Activated CD8-positive, alpha-beta T cell treated with anti-CD3 and anti-CD28 coated beads, Interleukin-2, amount 10 ng/mL, durations not matched to agents 7 days and 5 days (primary cell): Measurements from ENCODE around the gene TMBIM1. TPM values are rescaled to one million over a fixed set of nuclear protein-coding genes. Genes with fewer than 3 reads are reported as not detected.

ENCODE experiments used
- ATAC-seq: fragments of 150-1000 bp; cut with Tn5 transposase; one replicate; pipeline ENCODE4 v1.10.0; 2021; ENCODE audit warnings: moderate library complexity
- CTCF ChIA-PET: fragments of 350-600 bp; sonication (Branson Sonifier 250); formaldehyde crosslinking; loops from one replicate; lab custom pipeline; 2021; ENCODE audit warnings: antibody characterized with exemption; lab: Charles Lee
- POLR2A ChIA-PET: fragments of 350-600 bp; sonication (Branson Sonifier 250); formaldehyde crosslinking; loops from one replicate; lab custom pipeline; 2021; ENCODE audit warnings: antibody characterized with exemption; lab: Charles Lee
- DNase-seq: peaks from one replicate; pipeline ENCODE4 v3.0.0-alpha.2; 2020
- H3K27ac Mint-ChIP-seq: one replicate; pipeline ENCODE4 v1.8.0; 2021; ENCODE audit warnings: mild to moderate bottlenecking, mixed read lengths
- H3K27me3 Mint-ChIP-seq: one replicate; pipeline ENCODE4 v1.8.0; 2021; ENCODE audit warnings: low read depth, mixed read lengths
- H3K36me3 Mint-ChIP-seq: one replicate; pipeline ENCODE4 v1.8.0; 2021; ENCODE audit warnings: low read depth, mixed read lengths
- H3K4me1 Mint-ChIP-seq: one replicate; pipeline ENCODE4 v1.8.0; 2021; ENCODE audit warnings: low read depth, mixed read lengths
- H3K4me3 Mint-ChIP-seq: one replicate; pipeline ENCODE4 v1.8.0; 2021; ENCODE audit warnings: mild to moderate bottlenecking, mixed read lengths
- H3K9me3 Mint-ChIP-seq: one replicate; pipeline ENCODE4 v1.8.0; 2022; ENCODE audit warnings: mixed read lengths; ENCODE audit not compliant: insufficient read depth
- total RNA-seq, 2 experiments: library from RNA; stranded (reverse); gene quantifications; one replicate each; pipeline ENCODE4 v1.2.3, GENCODE V29; 2021

TMBIM1 gene
- total RNA-seq, 2 experiments from 2014 or later = 52.9 to 58.9 TPM

DNA sequence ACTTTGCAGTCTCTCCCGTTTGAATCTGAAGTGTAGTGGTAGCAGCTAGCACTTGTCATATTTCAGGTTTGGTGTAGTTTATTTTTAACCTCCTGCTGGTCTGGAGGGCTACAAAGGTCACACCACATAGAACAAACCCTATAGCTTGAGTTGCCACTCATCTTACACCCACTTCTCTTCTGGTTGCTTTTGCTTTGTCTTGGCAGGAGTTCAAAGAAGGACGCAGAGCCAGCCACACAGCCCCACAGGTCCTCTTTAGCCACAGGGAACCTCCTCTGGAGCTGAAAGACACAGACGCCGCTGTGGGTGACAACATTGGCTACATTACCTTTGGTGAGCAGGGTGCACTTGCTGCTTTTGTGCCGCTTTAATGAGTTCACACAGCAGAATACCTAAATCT, 47.1 kb downstream of the TMBIM1 start:
- Mint-ChIP-seq H3K27ac (peak overlapping the region; percentile 25), H3K4me1 (peaks cover 41% of the 10 kb centered on the region), H3K4me3 (no peak overlapping the region), H3K36me3 (peaks cover 93% of the 10 kb centered on the region), H3K9me3 (no peaks in the 10 kb centered on the region), H3K27me3 (no peaks in the 10 kb centered on the region)
- ChIA-PET POLR2A (interaction anchor here (0.8 to 1.0 kb wide), 2 partner anchors 8 to 29 kb away, joined by 3 to 4 read pairs; partner anchors contain the start of gene ARPC2), CTCF (interaction anchor here (1.4 to 5.5 kb wide), 6 partner anchors 10 to 77 kb away, joined by 3 to 31 read pairs (median 9); partner anchors contain the start of genes AAMP and PNKD)
- no peak for ATAC-seq
- no peak for DNase-seq

DNA sequence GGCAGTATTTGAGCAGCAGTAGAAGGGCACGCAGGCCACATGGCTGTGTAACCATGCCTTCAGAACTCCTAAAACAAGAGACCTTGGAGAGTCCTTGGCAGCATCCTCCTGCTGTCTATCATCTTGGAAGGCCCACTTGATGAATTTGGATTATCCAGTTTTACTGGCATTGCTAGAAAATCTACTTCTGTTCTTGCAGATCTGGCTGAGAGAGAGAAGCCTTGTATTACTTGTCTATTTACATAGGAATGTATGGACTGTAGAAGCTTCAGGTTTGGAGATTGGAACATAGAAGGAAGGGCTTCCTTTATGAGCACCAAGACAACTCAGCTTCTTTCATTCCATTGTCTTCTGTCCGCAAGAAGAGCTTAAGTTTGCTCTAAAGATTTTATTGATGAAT, 47.6 kb downstream of the TMBIM1 start:
- H3K27me3 Mint-ChIP-seq = no peaks in the 10 kb centered on the region
- H3K27ac Mint-ChIP-seq = peak overlapping the region; percentile 10
- H3K9me3 Mint-ChIP-seq = no peaks in the 10 kb centered on the region
- CTCF ChIA-PET = interaction anchor here (1.4 to 5.5 kb wide), 6 partner anchors 10 to 77 kb away, joined by 3 to 31 read pairs (median 9); partner anchors contain the start of genes AAMP and PNKD
- no peak for DNase-seq
- H3K36me3 Mint-ChIP-seq = peaks cover 93% of the 10 kb centered on the region
- peaks cover 41% of the 10 kb centered on the region for H3K4me1 Mint-ChIP-seq
- no peak for ATAC-seq
- POLR2A ChIA-PET = interaction anchor here (0.8 to 1.7 kb wide), 4 partner anchors 8 to 28 kb away, joined by 3 to 7 read pairs (median 4); partner anchors contain the start of gene ARPC2
- H3K4me3 Mint-ChIP-seq = no peak overlapping the region

DNA sequence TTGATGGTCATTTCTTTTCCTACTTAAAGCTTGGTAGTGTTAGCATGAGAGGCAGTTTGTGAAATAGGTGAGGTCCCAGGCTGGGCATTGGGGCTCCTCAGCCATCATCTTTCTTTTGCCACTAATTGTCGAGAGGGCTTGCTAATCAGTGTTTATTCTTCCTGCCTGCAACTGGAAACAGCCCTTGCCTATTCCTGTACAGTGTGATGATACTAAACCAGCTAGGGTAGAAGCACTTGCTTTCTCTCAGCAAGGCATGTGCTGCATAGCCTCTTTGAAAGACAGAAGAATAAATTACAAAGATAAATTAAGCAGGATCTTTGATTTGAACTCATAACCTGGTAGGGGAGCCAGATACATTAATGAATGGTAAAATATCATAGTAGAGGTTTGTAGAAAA, 48.1 kb downstream of the TMBIM1 start:
- peaks cover 43% of the 10 kb centered on the region for H3K4me1 Mint-ChIP-seq
- peaks cover 91% of the 10 kb centered on the region for H3K36me3 Mint-ChIP-seq
- no peak overlapping the region for H3K4me3 Mint-ChIP-seq
- no peaks in the 10 kb centered on the region for H3K9me3 Mint-ChIP-seq
- ATAC-seq (no peak), DNase-seq (no peak)
- H3K27ac Mint-ChIP-seq = peak overlapping the region; percentile 10
- POLR2A ChIA-PET = interaction anchor here (0.8 to 1.7 kb wide), 4 partner anchors 9 to 25 kb away, joined by 3 to 7 read pairs (median 4); no protein-coding TSS in a partner anchor
- no peaks in the 10 kb centered on the region for H3K27me3 Mint-ChIP-seq
- CTCF ChIA-PET = interaction anchor here (1.4 to 5.5 kb wide), 5 partner anchors 11 to 76 kb away, joined by 3 to 31 read pairs (median 14); no protein-coding TSS in a partner anchor

DNA sequence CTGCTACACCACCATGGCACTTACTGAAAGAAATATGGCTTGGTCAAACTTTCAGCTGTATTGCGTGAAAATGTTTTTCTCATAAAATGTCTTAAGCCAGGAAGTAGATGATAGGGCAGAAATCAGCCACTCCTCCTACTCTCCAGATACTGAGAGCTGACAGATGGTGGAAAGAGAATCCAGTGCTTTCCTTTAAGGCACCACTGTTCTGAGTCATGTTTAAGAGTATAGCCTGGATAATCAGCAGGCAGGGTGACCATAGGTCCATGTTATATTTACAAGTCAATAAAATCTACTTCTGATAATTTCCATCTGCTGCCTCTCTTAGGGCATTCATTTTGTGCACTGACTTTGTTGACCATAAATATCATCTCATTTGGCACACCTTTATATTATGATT, 53.4 kb downstream of the TMBIM1 start:
- H3K36me3 Mint-ChIP-seq = peaks cover 89% of the 10 kb centered on the region
- H3K4me3 Mint-ChIP-seq = no peak overlapping the region
- no peak overlapping the region for H3K27ac Mint-ChIP-seq
- ChIA-PET POLR2A (no interaction called here), CTCF (interaction anchor here (1.3 kb wide), 1 partner anchor 18 kb away, joined by 6 read pairs; no protein-coding TSS in a partner anchor)
- ATAC-seq = no peak
- H3K4me1 Mint-ChIP-seq = peaks cover 50% of the 10 kb centered on the region
- H3K9me3 Mint-ChIP-seq = no peaks in the 10 kb centered on the region
- H3K27me3 Mint-ChIP-seq = no peaks in the 10 kb centered on the region
- no peak for DNase-seq

DNA sequence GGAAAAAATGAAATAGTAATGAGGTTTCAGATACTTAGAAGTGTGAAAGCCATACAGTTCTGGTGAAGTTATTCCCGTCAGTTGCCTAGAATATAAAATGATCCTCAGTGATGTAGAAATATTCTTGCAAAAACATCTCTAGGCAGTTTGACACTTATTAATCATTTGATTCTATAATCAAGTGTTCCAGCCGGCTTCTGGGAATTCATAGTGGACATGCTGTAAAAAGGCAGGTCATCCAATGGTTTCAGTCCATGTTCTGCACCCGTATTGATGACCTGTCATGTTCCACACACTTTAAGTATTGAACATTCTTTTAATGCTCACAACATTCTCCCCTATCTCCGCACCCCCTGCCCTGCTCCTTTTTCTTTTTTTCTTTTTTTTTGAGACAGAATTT, 55.5 kb downstream of the TMBIM1 start:
- DNase-seq (no peak), ATAC-seq (no peak)
- ChIA-PET POLR2A (interaction anchor here (1.7 kb wide), 1 partner anchor 16 kb away, joined by 3 read pairs; no protein-coding TSS in a partner anchor), CTCF (no interaction called here)
- Mint-ChIP-seq H3K27ac (no peak overlapping the region), H3K9me3 (no peaks in the 10 kb centered on the region), H3K27me3 (no peaks in the 10 kb centered on the region), H3K36me3 (peaks cover 87% of the 10 kb centered on the region), H3K4me3 (no peak overlapping the region), H3K4me1 (peaks cover 43% of the 10 kb centered on the region)

DNA sequence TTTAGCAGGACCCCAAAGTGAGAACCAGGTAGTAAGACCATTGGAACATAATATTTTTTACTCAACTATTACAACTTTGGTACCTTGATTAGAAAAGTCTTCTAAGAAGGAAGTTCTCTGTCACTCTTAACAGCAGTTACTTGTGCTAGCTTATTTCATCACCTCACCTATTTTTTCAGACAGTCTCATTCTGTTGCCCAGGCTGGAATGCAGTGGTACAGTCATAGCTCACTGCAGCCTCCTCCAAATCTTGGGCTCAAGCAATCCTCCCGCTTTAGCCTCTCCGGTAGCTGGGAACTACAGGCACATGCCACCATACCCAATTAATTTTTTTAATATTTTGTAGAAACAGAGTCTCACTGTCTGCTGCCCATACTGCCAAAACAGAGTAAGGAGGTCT, 57.3 kb downstream of the TMBIM1 start:
- H3K27me3 Mint-ChIP-seq = no peaks in the 10 kb centered on the region
- no peak for ATAC-seq
- ChIA-PET POLR2A (interaction anchor here (0.7 kb wide), 1 partner anchor 22 kb away, joined by 5 read pairs; no protein-coding TSS in a partner anchor), CTCF (interaction anchor here (0.8 to 1.2 kb wide), 2 partner anchors 9 to 37 kb away, joined by 3 read pairs; no protein-coding TSS in a partner anchor)
- H3K27ac Mint-ChIP-seq = no peak overlapping the region
- H3K4me3 Mint-ChIP-seq = no peak overlapping the region
- H3K9me3 Mint-ChIP-seq = no peaks in the 10 kb centered on the region
- no peak for DNase-seq
- H3K36me3 Mint-ChIP-seq = peaks cover 87% of the 10 kb centered on the region
- H3K4me1 Mint-ChIP-seq = peaks cover 45% of the 10 kb centered on the region

DNA sequence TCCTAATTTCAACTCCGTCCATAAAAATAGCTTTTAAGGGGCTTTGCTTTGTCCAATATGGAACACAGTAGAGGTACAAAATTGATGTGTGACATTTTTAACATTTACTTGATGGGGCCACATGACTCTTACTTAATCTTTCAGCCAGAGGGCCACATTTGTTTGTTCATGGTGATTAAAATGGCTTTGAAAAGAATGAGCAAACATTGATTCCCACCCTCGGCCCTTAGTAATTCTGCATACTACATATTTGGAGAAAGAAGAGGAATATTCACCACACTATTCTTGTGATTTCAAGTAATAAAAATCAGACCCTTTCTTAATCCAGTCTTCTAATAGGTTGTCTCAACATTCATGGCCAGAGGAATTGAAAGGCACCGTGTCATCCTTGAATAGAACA, 57.8 kb downstream of the TMBIM1 start:
- no peak overlapping the region for H3K27ac Mint-ChIP-seq
- peaks cover 49% of the 10 kb centered on the region for H3K4me1 Mint-ChIP-seq
- peaks cover 86% of the 10 kb centered on the region for H3K36me3 Mint-ChIP-seq
- ATAC-seq = no peak
- no peaks in the 10 kb centered on the region for H3K9me3 Mint-ChIP-seq
- no peak for DNase-seq
- no peak overlapping the region for H3K4me3 Mint-ChIP-seq
- no peaks in the 10 kb centered on the region for H3K27me3 Mint-ChIP-seq
- ChIA-PET POLR2A (interaction anchor here (1.0 kb wide), 1 partner anchor 18 kb away, joined by 4 read pairs; the partner anchor contains the start of gene ARPC2), CTCF (interaction anchor here (0.8 to 1.2 kb wide), 2 partner anchors 9 to 37 kb away, joined by 3 read pairs; no protein-coding TSS in a partner anchor)

DNA sequence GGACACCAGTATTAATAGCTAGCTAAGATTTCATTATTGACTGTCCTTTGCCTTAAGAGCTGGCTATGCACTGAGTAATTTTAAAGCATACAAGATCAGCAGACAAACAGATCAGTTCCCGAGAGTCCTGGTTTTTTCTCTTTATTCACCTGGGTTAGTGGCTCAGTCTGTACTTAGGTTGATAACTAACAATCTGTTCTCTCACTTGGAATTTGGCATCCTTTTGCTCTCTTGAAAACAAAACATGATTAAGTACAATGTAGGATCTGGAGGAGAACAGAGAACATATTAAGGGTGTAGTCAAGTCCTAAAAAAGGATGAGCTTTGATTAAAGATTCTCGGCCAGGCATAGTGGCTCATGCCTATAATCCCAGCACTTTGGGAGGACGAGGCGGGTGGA, 58.8 kb downstream of the TMBIM1 start:
- H3K9me3 Mint-ChIP-seq = no peaks in the 10 kb centered on the region
- DNase-seq (no peak), ATAC-seq (no peak)
- no peak overlapping the region for H3K4me3 Mint-ChIP-seq
- H3K27me3 Mint-ChIP-seq = no peaks in the 10 kb centered on the region
- H3K4me1 Mint-ChIP-seq = peaks cover 53% of the 10 kb centered on the region
- ChIA-PET CTCF (interaction anchor here (0.8 kb wide), 1 partner anchor 24 kb away, joined by 3 read pairs; no protein-coding TSS in a partner anchor), POLR2A (interaction anchor here (0.6 to 1.1 kb wide), 3 partner anchors 12 to 23 kb away, joined by 3 to 8 read pairs (median 3); partner anchors contain the start of gene ARPC2)
- H3K27ac Mint-ChIP-seq = peak overlapping the region; percentile 77
- peaks cover 84% of the 10 kb centered on the region for H3K36me3 Mint-ChIP-seq

DNA sequence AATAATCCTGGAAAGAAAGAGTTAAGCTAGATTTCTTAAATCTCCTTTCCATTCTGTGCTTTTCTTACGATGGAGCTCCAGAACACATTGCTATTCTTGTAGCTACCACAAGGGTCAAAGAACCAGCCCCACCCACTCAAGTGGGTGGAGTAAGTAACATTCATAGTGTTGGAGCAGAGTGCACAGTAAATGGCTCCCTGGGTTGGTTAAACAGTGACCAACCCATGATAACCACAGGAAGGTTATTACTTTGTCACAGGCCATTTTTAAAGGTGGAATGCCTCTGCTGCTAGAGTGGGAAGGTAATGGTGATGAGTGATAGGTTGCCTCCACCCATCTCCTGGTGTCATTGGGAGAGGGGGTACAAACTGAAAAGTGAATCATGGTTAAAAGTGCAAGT, 61.4 kb downstream of the TMBIM1 start:
- ATAC-seq (peak; percentile 61), DNase-seq (peak; percentile 61)
- Mint-ChIP-seq H3K27ac (peak overlapping the region; percentile 83), H3K27me3 (no peaks in the 10 kb centered on the region), H3K4me1 (peaks cover 74% of the 10 kb centered on the region), H3K4me3 (peak overlapping the region; percentile 38), H3K36me3 (peaks cover 89% of the 10 kb centered on the region), H3K9me3 (no peaks in the 10 kb centered on the region)
- ChIA-PET CTCF (interaction anchor here (0.7 to 4.6 kb wide), 14 partner anchors 10 to 442 kb away, joined by 3 to 97 read pairs (median 6); partner anchors contain the start of genes AAMP, ARPC2, BCS1L and PNKD), POLR2A (interaction anchor here (1.4 to 4.1 kb wide), 4 partner anchors 10 to 27 kb away, joined by 5 to 59 read pairs (median 22); partner anchors contain the start of gene ARPC2)

DNA sequence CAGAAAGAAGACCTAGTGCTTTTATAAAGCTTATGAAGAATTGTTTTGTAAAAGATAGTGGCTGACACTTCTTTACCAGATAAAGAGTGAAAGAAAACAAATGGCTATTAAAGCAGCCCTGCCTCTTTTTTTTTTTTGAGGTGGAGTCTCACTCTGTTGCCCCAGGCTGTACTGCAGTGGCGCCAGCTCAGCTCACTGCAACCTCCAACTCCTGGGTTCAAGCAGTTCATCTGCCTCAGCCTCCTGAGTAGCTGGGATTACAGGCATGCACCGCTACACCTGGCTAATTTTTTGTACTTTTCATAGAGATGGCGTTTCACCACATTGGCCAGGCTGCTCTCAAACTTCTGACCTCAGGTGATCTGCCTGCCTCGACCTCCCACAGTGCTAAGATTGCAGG, 62.5 kb downstream of the TMBIM1 start:
- Mint-ChIP-seq H3K9me3 (no peaks in the 10 kb centered on the region), H3K4me1 (peaks cover 77% of the 10 kb centered on the region), H3K36me3 (peaks cover 89% of the 10 kb centered on the region), H3K27ac (peak overlapping the region; percentile 83), H3K4me3 (peak overlapping the region; percentile 38), H3K27me3 (no peaks in the 10 kb centered on the region)
- ATAC-seq (peak; percentile 51), DNase-seq (peak; percentile 46)
- CTCF ChIA-PET = interaction anchor here (0.9 to 4.6 kb wide), 16 partner anchors 11 to 429 kb away, joined by 3 to 97 read pairs (median 6); partner anchors contain the start of genes AAMP, ARPC2, BCS1L and PNKD
- POLR2A ChIA-PET = interaction anchor here (0.6 to 4.1 kb wide), 9 partner anchors 10 to 167 kb away, joined by 3 to 59 read pairs (median 4); partner anchors contain the start of genes AAMP, ARPC2 and PNKD

DNA sequence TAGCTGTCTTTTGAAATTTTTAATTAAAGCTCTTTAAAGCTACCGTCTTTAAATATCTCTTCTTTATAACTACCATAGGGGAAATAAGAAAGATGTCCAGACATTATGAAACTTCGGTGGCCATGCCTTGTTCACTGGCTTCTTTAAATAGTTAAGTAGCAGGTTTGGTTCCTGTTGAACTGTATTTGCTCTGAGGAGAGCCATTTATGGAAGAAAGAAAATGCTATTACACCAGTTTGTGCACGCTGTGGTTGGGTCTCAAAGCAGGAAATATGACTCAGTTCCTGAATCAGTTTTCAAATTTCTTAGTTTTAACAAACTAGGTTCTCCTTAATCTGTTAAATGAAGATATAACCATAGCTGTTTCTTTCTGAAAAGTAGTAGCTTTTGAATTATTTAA, 63.1 kb downstream of the TMBIM1 start:
- ChIA-PET CTCF (interaction anchor here (0.9 to 4.6 kb wide), 14 partner anchors 11 to 168 kb away, joined by 3 to 97 read pairs (median 6); partner anchors contain the start of genes AAMP, ARPC2 and PNKD), POLR2A (interaction anchor here (1.0 to 4.1 kb wide), 9 partner anchors 9 to 168 kb away, joined by 3 to 59 read pairs (median 4); partner anchors contain the start of genes AAMP, ARPC2 and PNKD)
- Mint-ChIP-seq H3K27me3 (no peaks in the 10 kb centered on the region), H3K4me1 (peaks cover 80% of the 10 kb centered on the region), H3K4me3 (peak overlapping the region; percentile 58), H3K9me3 (no peaks in the 10 kb centered on the region), H3K36me3 (peaks cover 89% of the 10 kb centered on the region), H3K27ac (peak overlapping the region; percentile 88)
- ATAC-seq = peak; percentile 83
- DNase-seq = peak; percentile 77
